ENCODE measurements around the gene NINJ2.
"Not testable (repeated sequence)": the region's sequence is repeated elsewhere in the genome, so short reads cannot be mapped to it uniquely, and the experiment has no call there.

Gene NINJ2

GRCh38 chr12:663293-663871, at the start of gene NINJ2:
NINJ2 (minus strand) TSS chr12:663445; CDS start chr12:663360, 85 bp downstream.
- DNase-seq (ENCODE audit: low read depth in 2 of 3, low spot score in 1 of 3): no peak

- DNase-seq (ENCODE audit: low read depth in 2 of 3, low spot score in 1 of 3): no peak
Observed at GRCh38 chr12:712172-712863, 49.1 kb upstream of the NINJ2 start.

GRCh38 chr12:709455-710020, 46.3 kb upstream of the NINJ2 start:
- DNase-seq (ENCODE audit: low read depth in 2 of 3, low spot score in 1 of 3): no peak

- DNase-seq (ENCODE audit: low read depth in 2 of 3, low spot score in 1 of 3): not testable (repeated sequence)
Observed at GRCh38 chr12:708084-708483, 44.8 kb upstream of the NINJ2 start.

- DNase-seq (ENCODE audit: low read depth in 2 of 3, low spot score in 1 of 3): no peak
Observed at GRCh38 chr12:704516-705242, 41.4 kb upstream of the NINJ2 start.

GRCh38 chr12:701896-702539, 38.8 kb upstream of the NINJ2 start:
- no peak for DNase-seq (ENCODE audit: low read depth in 2 of 3, low spot score in 1 of 3)

- no peak for DNase-seq (ENCODE audit: low read depth in 2 of 3, low spot score in 1 of 3)
Observed at GRCh38 chr12:700016-700415, 36.8 kb upstream of the NINJ2 start.

GRCh38 chr12:698222-698621, 35.0 kb upstream of the NINJ2 start:
- not testable (repeated sequence) for DNase-seq (ENCODE audit: low read depth in 2 of 3, low spot score in 1 of 3)

- no peak for DNase-seq (ENCODE audit: low read depth in 2 of 3, low spot score in 1 of 3)
Observed at GRCh38 chr12:697481-697880, 34.2 kb upstream of the NINJ2 start.

- no peak for DNase-seq (ENCODE audit: low read depth in 2 of 3, low spot score in 1 of 3)
Observed at GRCh38 chr12:694734-695503, 31.7 kb upstream of the NINJ2 start.

- DNase-seq (ENCODE audit: low read depth in 2 of 3, low spot score in 1 of 3): no peak
Observed at GRCh38 chr12:693934-694533, 30.8 kb upstream of the NINJ2 start.

GRCh38 chr12:692274-692673, 29.0 kb upstream of the NINJ2 start:
- DNase-seq (ENCODE audit: low read depth in 2 of 3, low spot score in 1 of 3): no peak

GRCh38 chr12:690466-690865, 27.2 kb upstream of the NINJ2 start:
- no peak for DNase-seq (ENCODE audit: low read depth in 2 of 3, low spot score in 1 of 3)

- peak; percentile 46 to 57 (median 55) for DNase-seq (ENCODE audit: low read depth in 2 of 3, low spot score in 1 of 3)
Observed at GRCh38 chr12:685388-685787, 22.1 kb upstream of the NINJ2 start.

- DNase-seq (ENCODE audit: low read depth in 2 of 3, low spot score in 1 of 3): no peak
Observed at GRCh38 chr12:684416-684815, 21.2 kb upstream of the NINJ2 start.

GRCh38 chr12:681568-682256, 18.5 kb upstream of the NINJ2 start:
- DNase-seq (ENCODE audit: low read depth in 2 of 3, low spot score in 1 of 3): no peak

- no peak for DNase-seq (ENCODE audit: low read depth in 2 of 3, low spot score in 1 of 3)
Observed at GRCh38 chr12:678747-679712, 15.8 kb upstream of the NINJ2 start.

GRCh38 chr12:675562-675961, 12.3 kb upstream of the NINJ2 start:
- no peak for DNase-seq (ENCODE audit: low read depth in 2 of 3, low spot score in 1 of 3)
